Measurements from ENCODE around the gene AKAP13.

DNA sequence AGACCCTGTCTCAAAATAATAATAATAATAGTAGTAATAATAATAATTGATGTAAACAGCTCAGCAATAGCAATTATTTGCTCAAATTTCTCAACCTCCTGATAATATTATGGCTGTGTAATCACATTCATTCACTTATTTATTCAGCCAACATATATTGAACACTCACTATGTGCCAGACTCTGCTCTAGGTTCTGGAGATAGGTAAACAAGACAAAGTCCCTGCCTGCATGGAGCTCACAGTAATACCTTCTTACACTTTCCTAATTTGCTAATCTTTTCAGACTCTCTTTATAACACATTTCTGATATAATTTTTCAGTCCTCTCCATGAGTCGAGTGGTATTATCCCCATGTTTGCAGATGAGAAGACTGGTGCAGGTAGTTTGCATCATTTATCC is 276.7 kb downstream of the AKAP13 start:
- TF ChIP-seq POLR2AphosphoS5 (IDR thresholded peaks at IDR 0.05): no peak
- TF ChIP-seq POLR2A (IDR thresholded peaks at IDR 0.05): no peak
- TF ChIP-seq, protein P1, sequence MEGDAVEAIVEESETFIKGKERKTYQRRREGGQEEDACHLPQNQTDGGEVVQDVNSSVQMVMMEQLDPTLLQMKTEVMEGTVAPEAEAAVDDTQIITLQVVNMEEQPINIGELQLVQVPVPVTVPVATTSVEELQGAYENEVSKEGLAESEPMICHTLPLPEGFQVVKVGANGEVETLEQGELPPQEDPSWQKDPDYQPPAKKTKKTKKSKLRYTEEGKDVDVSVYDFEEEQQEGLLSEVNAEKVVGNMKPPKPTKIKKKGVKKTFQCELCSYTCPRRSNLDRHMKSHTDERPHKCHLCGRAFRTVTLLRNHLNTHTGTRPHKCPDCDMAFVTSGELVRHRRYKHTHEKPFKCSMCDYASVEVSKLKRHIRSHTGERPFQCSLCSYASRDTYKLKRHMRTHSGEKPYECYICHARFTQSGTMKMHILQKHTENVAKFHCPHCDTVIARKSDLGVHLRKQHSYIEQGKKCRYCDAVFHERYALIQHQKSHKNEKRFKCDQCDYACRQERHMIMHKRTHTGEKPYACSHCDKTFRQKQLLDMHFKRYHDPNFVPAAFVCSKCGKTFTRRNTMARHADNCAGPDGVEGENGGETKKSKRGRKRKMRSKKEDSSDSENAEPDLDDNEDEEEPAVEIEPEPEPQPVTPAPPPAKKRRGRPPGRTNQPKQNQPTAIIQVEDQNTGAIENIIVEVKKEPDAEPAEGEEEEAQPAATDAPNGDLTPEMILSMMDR (IDR thresholded peaks at IDR 0.05): no peak
- TF ChIP-seq EP300 (IDR thresholded peaks at IDR 0.05): no peak
